Psoas muscle (tissue), 8 donors: ENCODE data around the gene LIF. TPM values are rescaled to one million over a fixed set of nuclear protein-coding genes. Genes with fewer than 3 reads are reported as not detected.
A peak's percentile ranks its signal among the peaks of the same experiment; 100 is the strongest.
"Not testable (repeated sequence)": the region's sequence is repeated elsewhere in the genome, so short reads cannot be mapped to it uniquely, and the experiment has no call there.

ENCODE experiments used
- ATAC-seq, 4 donors: fragments of 200-7000 bp; cut with Tn5 transposase; one replicate each; pipeline ENCODE4 v1.9.1; 2020; ENCODE audit warnings: moderate library complexity in 3 of 4, mild to moderate bottlenecking in 2 of 4
- DNase-seq, 2 donors: peaks; one replicate each; pipeline ENCODE4 v3.0.0-alpha.2; 2020
- H3K27ac ChIP-seq: fragments of 200-600 bp; one replicate; pipeline ENCODE4 v1.8.0; 2022
- H3K27me3 ChIP-seq, 3 donors: fragments of 200-600 bp in 1 of 3; one replicate each; pipeline versions ENCODE4 v1.6.1 to v1.8.0; 2013 to 2022; ENCODE audit warnings: low read length in 2 of 3, mild to moderate bottlenecking in 2 of 3, moderate library complexity in 1 of 3; ENCODE audit not compliant: insufficient read depth in 3 of 3
- H3K36me3 ChIP-seq, 2 donors: fragments of 200-600 bp in 1 of 2; one replicate each; pipeline versions ENCODE4 v1.6.1 to v1.8.0; 2013 to 2022; ENCODE audit warnings: low read depth in 1 of 2, mild to moderate bottlenecking in 1 of 2, moderate library complexity in 1 of 2; ENCODE audit not compliant: insufficient read depth in 1 of 2
- H3K4me1 ChIP-seq: fragments of 200-600 bp; one replicate; pipeline ENCODE4 v1.8.0; 2022
- H3K4me3 ChIP-seq: fragments of 200-600 bp; one replicate; pipeline ENCODE4 v1.8.0; 2022; ENCODE audit warnings: mild to moderate bottlenecking
- H3K9me3 ChIP-seq: fragments of 200-600 bp; one replicate; pipeline ENCODE4 v1.8.0; 2022
- WGBS, 3 donors: extraction: QIAGEN DNeasy Blood & Tissue Kit; methylation state at CpG; one replicate each; pipeline versions ENCODE4 v1.1.6 to v1.1.7; 2013; 5-methylcytosine and 5-hydroxymethylcytosine counted together
- intact Hi-C, 2 donors: fragments of 100-400 bp; cut with DNase I; formaldehyde crosslinking; loops; one replicate each; pipeline versions ENCODE4 v1.11.0 to v1.14.2; 2022
- polyA plus RNA-seq, 3 donors: library from polyadenylated mRNA; stranded (reverse); fragments of 200-250 nt; gene quantifications; one replicate each; pipeline ENCODE4 v1.2.3, GENCODE V29; 2013
- total RNA-seq, 4 donors: library from RNA; stranded (reverse); fragmentation: NEBNext Ultra II Directional in 2 of 4; extraction: Animal tissue kit (Norgen Biotek cat#: 25700) in 2 of 4; gene quantifications; one replicate each; pipeline versions ENCODE4 v1.2.1 to v1.2.4, GENCODE V29; 2021 to 2023
- TF ChIP-seq, protein P1 (sequence below): fragments of 200-600 bp; IDR thresholded peaks from one replicate; pipeline ENCODE4 v1.8.0; 2022; ENCODE audit warnings: antibody characterized with exemption
- donor health status: healthy with polysubstance abuse.
- donor health status: DM: no; HTN: no; CAD: no; lungs with moderate emphysema.
- donor health status: Bipolar disorder and iron deficiency.
- donor health status: healthy.
- donor health status: DM: yes; HTN: yes; CAD: no.
- donor health status: DM: no; HTN: no; CAD: no.
- donor health status: DM: no; HTN: no; CAD: no.
- donor health status: DM: yes; HTN: yes; CAD: no.

LIF gene
- total and polyA plus RNA-seq, 7 donors: 0.10 to 21.4 (median 0.33) TPM; not detected in 1

GRCh38 chr22:30216710-30217109, 29.8 kb downstream of the LIF start:
- no peak for ATAC-seq
- TF ChIP-seq, protein P1, sequence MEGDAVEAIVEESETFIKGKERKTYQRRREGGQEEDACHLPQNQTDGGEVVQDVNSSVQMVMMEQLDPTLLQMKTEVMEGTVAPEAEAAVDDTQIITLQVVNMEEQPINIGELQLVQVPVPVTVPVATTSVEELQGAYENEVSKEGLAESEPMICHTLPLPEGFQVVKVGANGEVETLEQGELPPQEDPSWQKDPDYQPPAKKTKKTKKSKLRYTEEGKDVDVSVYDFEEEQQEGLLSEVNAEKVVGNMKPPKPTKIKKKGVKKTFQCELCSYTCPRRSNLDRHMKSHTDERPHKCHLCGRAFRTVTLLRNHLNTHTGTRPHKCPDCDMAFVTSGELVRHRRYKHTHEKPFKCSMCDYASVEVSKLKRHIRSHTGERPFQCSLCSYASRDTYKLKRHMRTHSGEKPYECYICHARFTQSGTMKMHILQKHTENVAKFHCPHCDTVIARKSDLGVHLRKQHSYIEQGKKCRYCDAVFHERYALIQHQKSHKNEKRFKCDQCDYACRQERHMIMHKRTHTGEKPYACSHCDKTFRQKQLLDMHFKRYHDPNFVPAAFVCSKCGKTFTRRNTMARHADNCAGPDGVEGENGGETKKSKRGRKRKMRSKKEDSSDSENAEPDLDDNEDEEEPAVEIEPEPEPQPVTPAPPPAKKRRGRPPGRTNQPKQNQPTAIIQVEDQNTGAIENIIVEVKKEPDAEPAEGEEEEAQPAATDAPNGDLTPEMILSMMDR: no peak
- peaks cover 0 to 38% (median 0%) of the 10 kb centered on the region in 3 donors for H3K27me3 ChIP-seq

GRCh38 chr22:30216272-30216671, 30.3 kb downstream of the LIF start:
- H3K36me3 ChIP-seq, H3K4me1 ChIP-seq, ATAC-seq, intact Hi-C loops, H3K4me3 ChIP-seq, H3K27ac ChIP-seq, H3K9me3 ChIP-seq, DNase-seq: not testable (repeated sequence)
- WGBS, 3 donors: 90 to 96% (median 92%) methylated on average over 3 of the region's 3 CpGs
- H3K27me3 ChIP-seq: peaks cover 0 to 37% (median 4%) of the 10 kb centered on the region in 3 donors

More at GRCh38 chr22:30216710-30217109, 29.8 kb downstream of the LIF start:
- WGBS, 3 donors: 83 to 86% (median 85%) methylated on average over 10 of the region's 10 CpGs
- Histone ChIP-seq H3K9me3 (no peaks in the 10 kb centered on the region), H3K4me3 (no peak overlapping the region), H3K36me3 (no peaks in the 10 kb centered on the region), H3K4me1 (no peaks in the 10 kb centered on the region), H3K27ac (no peak overlapping the region)
- intact Hi-C loops: no loop called here
- no peak for DNase-seq

- Histone ChIP-seq H3K4me3 (no peak overlapping the region), H3K27me3 (peaks cover 0 to 51% (median 7%) of the 10 kb centered on the region in 3 donors), H3K4me1 (no peaks in the 10 kb centered on the region), H3K27ac (no peak overlapping the region), H3K36me3 (no peaks in the 10 kb centered on the region), H3K9me3 (no peaks in the 10 kb centered on the region)
- ATAC-seq: no peak
- no peak for DNase-seq
- intact Hi-C loops: no loop called here
- TF ChIP-seq, protein P1: no peak
- 62 to 70% (median 69%) methylated on average over 12 of the region's 12 CpGs for WGBS, 3 donors
Measured at GRCh38 chr22:30214703-30215407, 31.7 kb downstream of the LIF start.

- no peak overlapping the region for H3K27ac ChIP-seq
- no peaks in the 10 kb centered on the region for H3K9me3 ChIP-seq
- ATAC-seq (no peak), DNase-seq (no peak)
- WGBS, 3 donors: 71 to 79% (median 74%) methylated on average over 8 of the region's 8 CpGs
- TF ChIP-seq, protein P1: no peak
- intact Hi-C loops: no loop called here
- H3K4me1 ChIP-seq: no peaks in the 10 kb centered on the region
- H3K36me3 ChIP-seq: no peaks in the 10 kb centered on the region
- no peak overlapping the region for H3K4me3 ChIP-seq
- peaks cover 0 to 64% (median 9%) of the 10 kb centered on the region in 3 donors for H3K27me3 ChIP-seq
Measured at GRCh38 chr22:30212996-30213441, 33.5 kb downstream of the LIF start.

DNA sequence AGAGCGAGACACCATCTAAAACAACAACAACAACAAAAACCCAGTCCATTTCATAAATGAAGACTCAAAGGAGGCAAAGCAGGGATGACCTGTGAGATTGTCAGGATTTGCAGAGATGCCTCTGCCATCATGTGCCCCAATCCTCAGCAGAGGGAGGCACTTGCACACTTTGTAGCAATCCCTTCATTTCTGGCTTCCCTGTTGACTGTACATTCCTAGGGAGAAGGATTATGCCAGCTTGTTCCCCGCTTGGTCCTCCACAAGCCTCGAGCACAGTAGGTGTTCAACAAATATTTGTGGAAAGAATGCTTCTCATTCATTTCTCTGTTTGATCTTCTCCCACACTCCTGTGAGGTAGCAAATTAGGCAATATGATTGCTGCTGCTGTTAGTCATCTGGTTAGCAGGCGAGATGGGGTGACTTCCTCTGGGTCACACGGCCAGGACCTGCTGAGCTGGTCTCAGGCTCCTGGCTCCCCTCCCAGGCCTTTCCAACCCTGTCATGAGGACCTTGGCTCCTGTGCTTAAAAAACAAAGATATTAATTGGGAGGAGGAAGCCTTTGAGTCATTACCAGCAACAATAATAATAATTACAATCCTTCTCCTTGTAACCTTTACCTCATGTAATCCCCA, 34.1 kb downstream of the LIF start:
- Histone ChIP-seq H3K27me3 (peaks cover 0 to 69% (median 9%) of the 10 kb centered on the region in 3 donors), H3K27ac (no peak overlapping the region), H3K36me3 (no peaks in the 10 kb centered on the region), H3K9me3 (no peaks in the 10 kb centered on the region), H3K4me3 (no peak overlapping the region), H3K4me1 (no peaks in the 10 kb centered on the region)
- peak; percentile 66 to 69 for DNase-seq
- peak in 3 of 4 donors; percentile 42 to 57 (median 43) for ATAC-seq
- intact Hi-C loops: no loop called here
- WGBS, 3 donors: 61 to 65% (median 64%) methylated on average over 5 of the region's 5 CpGs
- TF ChIP-seq, protein P1: no peak
